Smooth muscle cell (in vitro differentiated cells): ENCODE measurements around the gene A3GALT2. TPM values are rescaled to one million over a fixed set of nuclear protein-coding genes. Genes with fewer than 3 reads are reported as not detected.

Experiments used
- DNase-seq: peaks from one replicate; lab custom pipeline; 2025; ENCODE audit not compliant: unreplicated experiment; lab: John Stamatoyannopoulos, UW
- H2AFZ ChIP-seq: fragments of 200-600 bp; sonication (generic); 2 replicates; pipeline ENCODE4 v1.6.0; 2016; ENCODE audit warnings: antibody characterized with exemption, low read depth, mild to moderate bottlenecking
- H3F3A ChIP-seq: fragments of 200-600 bp; sonication (generic); 2 replicates; pipeline ENCODE4 v1.6.0; 2017; ENCODE audit warnings: antibody characterized with exemption, low read depth
- H3K27ac ChIP-seq: fragments of 200-600 bp; sonication (generic); 2 replicates; pipeline ENCODE4 v1.5.1; 2016; ENCODE audit warnings: low read depth, mild to moderate bottlenecking
- H3K27me3 ChIP-seq: fragments of 200-600 bp; sonication (generic); 2 replicates; pipeline ENCODE4 v1.6.1; 2016; ENCODE audit warnings: low read depth, mild to moderate bottlenecking
- H3K36me3 ChIP-seq: fragments of 200-600 bp; sonication (generic); 2 replicates; pipeline ENCODE4 v1.5.1; 2016; ENCODE audit warnings: low read depth
- H3K4me1 ChIP-seq: fragments of 200-600 bp; sonication (generic); 2 replicates; pipeline ENCODE4 v1.5.1; 2016; ENCODE audit warnings: low read depth
- H3K4me2 ChIP-seq: fragments of 200-600 bp; sonication (generic); 2 replicates; pipeline ENCODE4 v1.6.0; 2016; ENCODE audit warnings: mild to moderate bottlenecking
- H3K4me3 ChIP-seq: fragments of 200-600 bp; sonication (generic); 2 replicates; pipeline ENCODE4 v1.5.1; 2016; ENCODE audit warnings: mild to moderate bottlenecking
- H3K79me2 ChIP-seq: fragments of 200-600 bp; sonication (generic); 2 replicates; pipeline ENCODE4 v1.6.0; 2016; ENCODE audit warnings: low read depth, mild to moderate bottlenecking
- H3K9ac ChIP-seq: fragments of 200-600 bp; sonication (generic); 2 replicates; pipeline ENCODE4 v1.6.0; 2016; ENCODE audit warnings: low read depth
- H3K9me3 ChIP-seq: fragments of 200-600 bp; sonication (generic); replicated peaks from 2 replicates; pipeline ENCODE4 v1.5.1; 2016; ENCODE audit warnings: low read depth
- H4K20me1 ChIP-seq: fragments of 200-600 bp; sonication (generic); 2 replicates; pipeline ENCODE4 v1.6.0; 2016; ENCODE audit warnings: low read depth
- CTCF ChIP-seq: fragments of 200-600 bp; sonication (generic); IDR thresholded peaks from 2 replicates; pipeline ENCODE4 v1.5.1; 2017; ENCODE audit warnings: borderline replicate concordance, mild to moderate bottlenecking, antibody characterized with exemption; ENCODE audit not compliant: insufficient read depth, poor library complexity, severe bottlenecking
- WGBS: methylation state at CpG from one replicate; pipeline ENCODE4 v1.1.7; 2016; ENCODE audit warnings: low lambda C conversion rate; 5-methylcytosine and 5-hydroxymethylcytosine counted together
- polyA plus RNA-seq: library from polyadenylated mRNA; unstranded; fragments of >200 nt; fragmentation: Nextera tagmentation; extraction: Ambion mirVana; gene quantifications from 2 replicates; pipeline ENCODE4 v1.2.1, GENCODE V29; 2016
- total RNA-seq: library from RNA; depleted of rRNA; stranded (reverse); fragments of >200 nt; gene quantifications from 2 replicates; pipeline ENCODE4 v1.2.3, GENCODE V29; 2014

A3GALT2 gene
- total and polyA plus RNA-seq, 2 experiments from 2014 or later, result not detected

- H4K20me1 ChIP-seq, result peaks cover 52% of the 10 kb centered on the region
- 97% methylated on average over 40 of the region's 45 CpGs for WGBS
- no peak for TF ChIP-seq CTCF
These were observed 45.0 kb downstream of the A3GALT2 start for GRCh38 chr1:33275706-33276572.

GRCh38 chr1:33275195-33275594 is 45.7 kb downstream of the A3GALT2 start:
- H3K4me1 ChIP-seq, result no peaks in the 10 kb centered on the region
- no peak for DNase-seq
- no peaks in the 10 kb centered on the region for H3K27me3 ChIP-seq
- H3K79me2 ChIP-seq, result peaks cover 17% of the 10 kb centered on the region
- no peak overlapping the region for H3K9ac ChIP-seq
- WGBS, result 91% methylated on average over 6 of the region's 6 CpGs
- no peak overlapping the region for H3K4me3 ChIP-seq
- H3K4me2 ChIP-seq, result no peak overlapping the region
- H4K20me1 ChIP-seq, result peaks cover 60% of the 10 kb centered on the region
- H3K27ac ChIP-seq, result no peak overlapping the region
- H2AFZ ChIP-seq, result no peak overlapping the region
- no peaks in the 10 kb centered on the region for H3F3A ChIP-seq
- no peak for TF ChIP-seq CTCF
- no peaks in the 10 kb centered on the region for H3K36me3 ChIP-seq
- no peaks in the 10 kb centered on the region for H3K9me3 ChIP-seq

More at GRCh38 chr1:33275706-33276572, 45.0 kb downstream of the A3GALT2 start:
- Histone ChIP-seq H3K27me3 (no peaks in the 10 kb centered on the region), H3K4me1 (no peaks in the 10 kb centered on the region), H3K36me3 (no peaks in the 10 kb centered on the region), H2AFZ (no peak overlapping the region), H3K4me3 (no peak overlapping the region), H3K79me2 (peaks cover 11% of the 10 kb centered on the region), H3K9ac (no peak overlapping the region), H3K4me2 (no peak overlapping the region), H3K9me3 (no peaks in the 10 kb centered on the region), H3K27ac (no peak overlapping the region), H3F3A (no peaks in the 10 kb centered on the region)
- DNase-seq, result no peak

GRCh38 chr1:33274446-33274845 is 46.5 kb downstream of the A3GALT2 start:
- Histone ChIP-seq H3K27ac (no peak overlapping the region), H3K4me2 (no peak overlapping the region), H3K9ac (no peak overlapping the region), H3K4me3 (no peak overlapping the region), H3F3A (no peaks in the 10 kb centered on the region), H3K79me2 (peaks cover 23% of the 10 kb centered on the region), H3K36me3 (no peaks in the 10 kb centered on the region), H4K20me1 (peaks cover 67% of the 10 kb centered on the region), H3K27me3 (no peaks in the 10 kb centered on the region), H3K4me1 (no peaks in the 10 kb centered on the region), H3K9me3 (no peaks in the 10 kb centered on the region), H2AFZ (no peak overlapping the region)
- 94% methylated on average over 1 of the region's 1 CpG for WGBS
- no peak for DNase-seq
- no peak for TF ChIP-seq CTCF
